SK-N-SH (cell line): ENCODE results near the gene CDH11. TPM values are rescaled to one million over a fixed set of nuclear protein-coding genes. Genes with fewer than 3 reads are reported as not detected.

ENCODE experiments used
- CTCF ChIA-PET: fragments of 300-600, 350-600 bp; formaldehyde crosslinking; extraction: SDS; loops from one replicate; lab custom pipeline; 2021; lab: Yijun Ruan, JAX
- POLR2A ChIA-PET: fragments of 350-600 bp; sonication (Branson Sonifier 250); formaldehyde crosslinking; extraction: SDS; loops from one replicate; lab custom pipeline; 2020; ENCODE audit warnings: antibody characterized with exemption, inconsistent platforms; lab: Yijun Ruan, JAX
- DNase-seq: peaks from one replicate; pipeline ENCODE4 v3.0.0; 2012
- H2AFZ ChIP-seq: fragments of 200-600 bp; sonication (generic); 2 replicates; pipeline ENCODE4 v1.8.1; 2016; ENCODE audit warnings: antibody characterized with exemption, mild to moderate bottlenecking, low read depth
- H3F3A ChIP-seq: fragments of 200-600 bp; sonication (generic); replicated peaks from 2 replicates; pipeline ENCODE3; 2016; ENCODE audit warnings: antibody characterized with exemption, mild to moderate bottlenecking; ENCODE audit not compliant: insufficient read depth
- H3K27ac ChIP-seq, 2 experiments: fragments of 200-500 bp in 1 of 2; fragments of 200-600 bp in 1 of 2; sonication (Bioruptor generic) in 1 of 2; sonication (generic), shearing (Covaris generic) in 1 of 2; 2 replicates each; pipeline versions ENCODE4 v1.5.1 to v1.6.1; 2014 to 2016; ENCODE audit warnings: low read depth in 2 of 2, inconsistent platforms in 1 of 2, low read length in 1 of 2, mild to moderate bottlenecking in 1 of 2, mixed read lengths in 1 of 2
- H3K27me3 ChIP-seq: fragments of 200-600 bp; sonication (generic), shearing (Covaris generic); 2 replicates; pipeline ENCODE4 v1.6.1; 2016; ENCODE audit warnings: mixed run types; ENCODE audit not compliant: insufficient read depth
- H3K36me3 ChIP-seq, 2 experiments: fragments of 200-500 bp in 1 of 2; fragments of 200-600 bp in 1 of 2; sonication (Bioruptor generic) in 1 of 2; sonication (generic) in 1 of 2; replicated peaks in 1 of 2; 2 replicates each; pipeline versions ENCODE3 to v1.5.1; 2014 to 2016; ENCODE audit warnings: low read length in 1 of 2, mild to moderate bottlenecking in 1 of 2; ENCODE audit not compliant: insufficient read depth in 2 of 2, control insufficient read depth in 1 of 2
- H3K4me1 ChIP-seq, 2 experiments: fragments of 200-500 bp in 1 of 2; fragments of 200-600 bp in 1 of 2; sonication (Bioruptor generic) in 1 of 2; sonication (generic), shearing (Covaris generic) in 1 of 2; 2 replicates each; pipeline versions ENCODE4 v1.5.1 to v1.6.1; 2014 to 2016; ENCODE audit warnings: low read depth in 1 of 2, low read length in 1 of 2, mixed run types in 1 of 2; ENCODE audit not compliant: insufficient read depth in 2 of 2, control insufficient read depth in 1 of 2
- H3K4me2 ChIP-seq: fragments of 200-600 bp; sonication (generic), shearing (Covaris generic); 2 replicates; pipeline ENCODE4 v1.6.1; 2017; ENCODE audit warnings: mixed run types
- H3K4me3 ChIP-seq, 2 experiments: fragments of 200-500 bp in 1 of 2; fragments of 200-600 bp in 1 of 2; sonication (Bioruptor generic) in 1 of 2; sonication (generic), shearing (Covaris generic) in 1 of 2; 2 replicates each; pipeline versions ENCODE4 v1.5.1 to v1.8.1; 2014 to 2016; ENCODE audit warnings: low read depth in 2 of 2, inconsistent platforms in 1 of 2, low read length in 1 of 2, mild to moderate bottlenecking in 1 of 2, mixed read lengths in 1 of 2, moderate library complexity in 1 of 2
- H3K79me2 ChIP-seq: fragments of 200-600 bp; sonication (generic); 2 replicates; pipeline ENCODE4 v1.8.1; 2017; ENCODE audit warnings: mild to moderate bottlenecking; ENCODE audit not compliant: insufficient read depth
- H3K9ac ChIP-seq: fragments of 200-600 bp; sonication (generic); 2 replicates; pipeline ENCODE4 v1.6.1; 2017; ENCODE audit warnings: mixed run types
- H3K9me2 ChIP-seq: fragments of 200-600 bp; sonication (generic); 2 replicates; pipeline ENCODE4 v1.6.1; 2017; ENCODE audit warnings: mixed run types
- H3K9me3 ChIP-seq: fragments of 200-600 bp; sonication (generic); 2 replicates; pipeline ENCODE4 v1.6.1; 2017; ENCODE audit warnings: mixed run types, mild to moderate bottlenecking, moderate library complexity
- H4K20me1 ChIP-seq: fragments of 200-600 bp; sonication (generic); 2 replicates; pipeline ENCODE4 v1.6.1; 2017; ENCODE audit warnings: mild to moderate bottlenecking, mixed run types; ENCODE audit not compliant: insufficient read depth
- ELF1 ChIP-seq: IDR thresholded peaks from 2 replicates; pipeline ENCODE4 v1.4.0; 2012
- FOSL2 ChIP-seq: IDR thresholded peaks from 2 replicates; pipeline ENCODE4 v1.4.0; 2012; ENCODE audit warnings: low read depth, mild to moderate bottlenecking, moderate library complexity, borderline replicate concordance
- FOXM1 ChIP-seq: IDR thresholded peaks from 2 replicates; pipeline ENCODE4 v1.4.0; 2012; ENCODE audit warnings: low read depth, mild to moderate bottlenecking
- IRF3 ChIP-seq: fragments of 150-350 bp; IDR thresholded peaks from 2 replicates; pipeline ENCODE4 v1.6.1; 2016; ENCODE audit warnings: mild to moderate bottlenecking, low read depth, low read length
- JUND ChIP-seq: IDR thresholded peaks from 2 replicates; pipeline ENCODE4 v1.4.0; 2012
- NFIC ChIP-seq: IDR thresholded peaks from 2 replicates; pipeline ENCODE4 v1.4.0; 2012; ENCODE audit warnings: borderline replicate concordance
- NRF1 ChIP-seq: IDR thresholded peaks from 2 replicates; pipeline ENCODE4 v1.6.1; 2012; ENCODE audit warnings: low read depth, mild to moderate bottlenecking, low read length
- PBX3 ChIP-seq: IDR thresholded peaks from 2 replicates; pipeline ENCODE4; 2012
- POLR2AphosphoS5 ChIP-seq: IDR thresholded peaks from 2 replicates; pipeline ENCODE4 v1.6.1; 2012; ENCODE audit warnings: low read depth, low read length
- RAD21 ChIP-seq: IDR thresholded peaks from 2 replicates; pipeline ENCODE4 v1.6.1; 2012; ENCODE audit warnings: mild to moderate bottlenecking, low read length
- RXRA ChIP-seq: IDR thresholded peaks from 2 replicates; pipeline ENCODE4 v1.4.0; 2012; ENCODE audit warnings: low read depth, mild to moderate bottlenecking, borderline replicate concordance
- SIN3A ChIP-seq: IDR thresholded peaks from 2 replicates; pipeline ENCODE4 v1.6.1; 2012; ENCODE audit warnings: low read depth, mild to moderate bottlenecking, low read length, moderate library complexity, borderline replicate concordance
- TCF12 ChIP-seq: IDR thresholded peaks from 2 replicates; pipeline ENCODE4 v1.4.0; 2012
- YY1 ChIP-seq: IDR thresholded peaks from 2 replicates; pipeline ENCODE4 v1.4.0; 2012; ENCODE audit warnings: low read depth, mild to moderate bottlenecking
- WGBS: methylation state at CpG from one replicate; pipeline ENCODE4 v1.1.6; 2017; ENCODE audit warnings: low lambda C conversion rate; 5-methylcytosine and 5-hydroxymethylcytosine counted together
- polyA plus RNA-seq, 3 experiments: library from polyadenylated mRNA; depleted of rRNA; stranded (reverse); fragments of >200 nt; gene quantifications; 2 replicates each; pipeline ENCODE4 v1.2.3, GENCODE V29; 2012

Gene CDH11
- polyA plus RNA-seq, 1 of the 3 experiments (the other 2 are of a cell fraction), result 269 TPM

GRCh38 chr16:64969221-64969620 is 152.6 kb downstream of the CDH11 start (continued):
- no peak for TF ChIP-seq PBX3
- TF ChIP-seq NFIC, result no peak
- TF ChIP-seq FOXM1, result no peak

- Histone ChIP-seq H3K4me3 (no peak overlapping the region), H3K27me3 (no peaks in the 10 kb centered on the region), H3K4me1 (no peaks in the 10 kb centered on the region; a peak in 2 of 4 replicates), H3K27ac (peak overlapping the region in 1 of 2 experiments; percentile 34; a peak in 1 of 4 replicates), H2AFZ (no peak overlapping the region), H3K4me2 (no peak overlapping the region), H4K20me1 (no peaks in the 10 kb centered on the region), H3F3A (peaks cover 38% of the 10 kb centered on the region), H3K9me2 (no peaks in the 10 kb centered on the region), H3K36me3 (peaks cover 53 to 88% of the 10 kb centered on the region in 2 experiments), H3K79me2 (peaks cover 6% of the 10 kb centered on the region; the same call in 1 of the 2 replicates), H3K9me3 (no peaks in the 10 kb centered on the region; the same call in 1 of the 2 replicates), H3K9ac (no peak overlapping the region)
- ChIA-PET CTCF (interaction anchor here (1.0 to 1.8 kb wide), 3 partner anchors 9 to 13 kb away, joined by 3 to 5 read pairs (median 5); no protein-coding TSS in a partner anchor), POLR2A (no interaction called here)
- DNase-seq, result no peak
- 76% methylated on average over 6 of the region's 6 CpGs for WGBS
- TF ChIP-seq RXRA (no peak), YY1 (no peak), NRF1 (no peak), JUND (no peak), IRF3 (no peak), ELF1 (no peak), POLR2AphosphoS5 (no peak), RAD21 (no peak)
Observed at GRCh38 chr16:64968539-64968938, 153.3 kb downstream of the CDH11 start.

GRCh38 chr16:64964126-64964540 is 157.7 kb downstream of the CDH11 start:
- no peak for DNase-seq
- no peak overlapping the region for H3K4me2 ChIP-seq

More at GRCh38 chr16:64964126-64964540, 157.7 kb downstream of the CDH11 start:
- Histone ChIP-seq H3F3A (peaks cover 26% of the 10 kb centered on the region), H3K36me3 (peaks cover 28 to 82% of the 10 kb centered on the region in 2 experiments), H3K4me1 (no peaks in the 10 kb centered on the region; a peak in 1 of 4 replicates), H3K9me3 (no peaks in the 10 kb centered on the region; the same call in 1 of the 2 replicates), H3K9ac (0 out of 2 replicates have a peak overlapping the region, but pooled peaks have one; percentile 4), H3K79me2 (peaks cover 6% of the 10 kb centered on the region; the same call in 1 of the 2 replicates), H3K27ac (peak overlapping the region in 1 of 2 experiments; percentile 77; a peak in 3 of 4 replicates), H4K20me1 (no peaks in the 10 kb centered on the region), H3K9me2 (no peaks in the 10 kb centered on the region), H3K4me3 (no peak overlapping the region), H3K27me3 (no peaks in the 10 kb centered on the region), H2AFZ (no peak overlapping the region)
- TF ChIP-seq TCF12 (0 out of 2 replicates have a peak, but pooled peaks have one; percentile 12), RXRA (no peak), ELF1 (no peak), JUND (peak; percentile 42; the same call in 1 of the 2 replicates), SIN3A (no peak), FOSL2 (peak; percentile 63; the same call in 1 of the 2 replicates)
- ChIA-PET CTCF (interaction anchor here (0.9 kb wide), 1 partner anchor 18 kb away, joined by 3 read pairs; no protein-coding TSS in a partner anchor), POLR2A (no interaction called here)
- WGBS, result 27% methylated on average over 3 of the region's 3 CpGs
